ENCODE measurements around the gene CTPS2. TPM values are rescaled to one million over a fixed set of nuclear protein-coding genes. Genes with fewer than 3 reads are reported as not detected.
"Not testable (repeated sequence)": the region's sequence is repeated elsewhere in the genome, so short reads cannot be mapped to it uniquely, and the experiment has no call there.

The CTPS2 gene
- total RNA-seq, 1 donor from 2014 or later, result 116 TPM

DNA sequence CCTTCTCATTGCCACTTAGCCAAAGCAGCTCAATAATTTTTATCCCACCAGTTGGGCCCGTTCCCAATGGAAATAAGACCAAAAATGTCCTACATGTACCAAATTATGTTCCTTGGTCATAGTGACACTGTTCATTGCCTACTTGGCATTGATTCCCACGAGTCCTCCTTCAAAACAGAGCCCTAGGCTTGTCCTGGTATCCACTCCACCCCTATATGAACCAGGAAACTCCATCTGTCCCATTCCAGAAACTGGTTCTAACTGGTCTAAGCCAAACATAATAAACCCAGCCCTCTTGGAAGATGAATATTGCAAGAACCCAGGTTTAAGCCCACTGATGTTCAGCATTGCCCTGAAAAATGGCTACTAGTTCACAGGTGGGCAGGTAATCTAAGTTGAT is 93.4 kb downstream of the CTPS2 start:
- TF ChIP-seq EZH2phosphoT487 (IDR thresholded peaks at IDR 0.05) (no peak), EZH2 (IDR thresholded peaks at IDR 0.05) (no peak)
- TF ChIP-seq, protein P1, sequence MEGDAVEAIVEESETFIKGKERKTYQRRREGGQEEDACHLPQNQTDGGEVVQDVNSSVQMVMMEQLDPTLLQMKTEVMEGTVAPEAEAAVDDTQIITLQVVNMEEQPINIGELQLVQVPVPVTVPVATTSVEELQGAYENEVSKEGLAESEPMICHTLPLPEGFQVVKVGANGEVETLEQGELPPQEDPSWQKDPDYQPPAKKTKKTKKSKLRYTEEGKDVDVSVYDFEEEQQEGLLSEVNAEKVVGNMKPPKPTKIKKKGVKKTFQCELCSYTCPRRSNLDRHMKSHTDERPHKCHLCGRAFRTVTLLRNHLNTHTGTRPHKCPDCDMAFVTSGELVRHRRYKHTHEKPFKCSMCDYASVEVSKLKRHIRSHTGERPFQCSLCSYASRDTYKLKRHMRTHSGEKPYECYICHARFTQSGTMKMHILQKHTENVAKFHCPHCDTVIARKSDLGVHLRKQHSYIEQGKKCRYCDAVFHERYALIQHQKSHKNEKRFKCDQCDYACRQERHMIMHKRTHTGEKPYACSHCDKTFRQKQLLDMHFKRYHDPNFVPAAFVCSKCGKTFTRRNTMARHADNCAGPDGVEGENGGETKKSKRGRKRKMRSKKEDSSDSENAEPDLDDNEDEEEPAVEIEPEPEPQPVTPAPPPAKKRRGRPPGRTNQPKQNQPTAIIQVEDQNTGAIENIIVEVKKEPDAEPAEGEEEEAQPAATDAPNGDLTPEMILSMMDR (IDR thresholded peaks at IDR 0.05), result no peak
- Histone ChIP-seq H2AFZ (replicated peaks) (no peak overlapping the region), H3K4me3 (no peak overlapping the region), H3K4me1 (no peaks in the 10 kb centered on the region), H3F3A (ENCODE audit: low read depth) (no peaks in the 10 kb centered on the region), H3K79me2 (ENCODE audit: low read depth) (no peaks in the 10 kb centered on the region), H4K20me1 (ENCODE audit: low read depth) (no peaks in the 10 kb centered on the region), H3K27ac (no peak overlapping the region), H3K27me3 (no peaks in the 10 kb centered on the region), H3K9me3 (ENCODE audit: low read depth) (no peaks in the 10 kb centered on the region), H3K4me2 (no peak overlapping the region), H3K9ac (no peak overlapping the region), H3K36me3 (peaks cover 10% of the 10 kb centered on the region)
- Mint-ChIP-seq H3K27me3 (ENCODE audit: insufficient read depth, low read depth) (peaks cover 4% of the 10 kb centered on the region), H3K9me3 (no peaks in the 10 kb centered on the region), H3K27ac (no peak overlapping the region), H3K4me1 (no peaks in the 10 kb centered on the region), H3K4me3 (no peak overlapping the region), H3K36me3 (peaks cover 30% of the 10 kb centered on the region)
- DNase-seq (ENCODE audit: low spot score), result no peak

DNA sequence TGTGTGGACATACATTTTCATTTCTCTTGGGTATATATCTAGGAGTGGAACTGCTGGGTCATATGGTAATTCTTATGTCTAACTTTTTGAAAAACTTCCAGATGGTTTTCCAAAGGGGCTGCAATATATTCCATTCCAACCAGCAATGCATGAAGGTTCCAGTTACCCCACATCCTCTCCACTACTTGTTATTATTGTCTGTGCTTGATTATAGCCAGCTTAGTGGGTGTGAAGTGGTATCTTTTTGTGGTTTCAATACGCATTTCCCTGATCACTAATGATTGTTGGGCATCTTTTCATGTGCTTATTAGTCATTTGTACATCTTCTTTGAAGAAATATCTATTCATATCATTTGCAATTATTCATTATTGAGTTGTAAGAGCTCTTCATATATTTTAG is 94.0 kb downstream of the CTPS2 start:
- Mint-ChIP-seq H3K4me3 (no peak overlapping the region), H3K27ac (no peak overlapping the region), H3K27me3 (ENCODE audit: insufficient read depth, low read depth) (peaks cover 4% of the 10 kb centered on the region), H3K4me1 (no peaks in the 10 kb centered on the region), H3K9me3 (no peaks in the 10 kb centered on the region), H3K36me3 (peaks cover 33% of the 10 kb centered on the region)
- Histone ChIP-seq H3K27me3 (no peaks in the 10 kb centered on the region), H3K4me2 (no peak overlapping the region), H3K27ac (no peak overlapping the region), H3K4me1 (no peaks in the 10 kb centered on the region), H2AFZ (replicated peaks) (no peak overlapping the region), H3K9me3 (ENCODE audit: low read depth) (no peaks in the 10 kb centered on the region), H4K20me1 (ENCODE audit: low read depth) (no peaks in the 10 kb centered on the region), H3K9ac (no peak overlapping the region), H3K36me3 (peaks cover 10% of the 10 kb centered on the region), H3K4me3 (no peak overlapping the region), H3F3A (ENCODE audit: low read depth) (no peaks in the 10 kb centered on the region), H3K79me2 (ENCODE audit: low read depth) (no peaks in the 10 kb centered on the region)
- no peak for DNase-seq (ENCODE audit: low spot score)
- TF ChIP-seq, protein P1 (IDR thresholded peaks at IDR 0.05), result no peak
- no peak for TF ChIP-seq EZH2 (IDR thresholded peaks at IDR 0.05)
- TF ChIP-seq EZH2phosphoT487 (IDR thresholded peaks at IDR 0.05), result no peak

DNA sequence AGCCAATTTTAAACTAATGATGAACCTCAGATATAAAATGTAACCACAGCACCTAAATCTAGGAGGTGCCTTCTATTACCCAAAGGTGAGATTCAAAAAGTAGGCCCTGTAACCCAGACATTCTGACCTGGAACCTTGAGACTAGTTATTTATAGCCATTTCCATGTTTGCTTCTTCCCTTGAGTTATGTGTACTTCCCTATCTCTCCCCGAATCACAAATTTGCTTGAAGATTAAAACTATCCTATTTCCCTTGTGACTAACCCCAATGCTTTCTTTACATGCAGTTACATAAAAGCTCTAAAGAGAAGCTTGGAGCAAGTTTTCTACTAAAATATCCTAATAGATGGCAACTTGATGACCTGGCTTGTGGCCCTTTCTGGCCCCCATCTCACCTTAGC is 95.1 kb downstream of the CTPS2 start:
- Histone ChIP-seq H3K4me3 (no peak overlapping the region), H3K27me3 (no peaks in the 10 kb centered on the region), H3K36me3 (peaks cover 10% of the 10 kb centered on the region), H3F3A (ENCODE audit: low read depth) (no peaks in the 10 kb centered on the region), H4K20me1 (ENCODE audit: low read depth) (no peaks in the 10 kb centered on the region), H3K4me2 (no peak overlapping the region), H2AFZ (replicated peaks) (no peak overlapping the region), H3K4me1 (no peaks in the 10 kb centered on the region), H3K27ac (no peak overlapping the region), H3K9ac (no peak overlapping the region), H3K79me2 (ENCODE audit: low read depth) (no peaks in the 10 kb centered on the region), H3K9me3 (ENCODE audit: low read depth) (no peaks in the 10 kb centered on the region)
- Mint-ChIP-seq H3K27me3 (ENCODE audit: insufficient read depth, low read depth) (peaks cover 4% of the 10 kb centered on the region), H3K4me3 (no peak overlapping the region), H3K4me1 (no peaks in the 10 kb centered on the region), H3K9me3 (no peaks in the 10 kb centered on the region), H3K27ac (no peak overlapping the region), H3K36me3 (peaks cover 36% of the 10 kb centered on the region)
- DNase-seq (ENCODE audit: low spot score), result no peak
- no peak for TF ChIP-seq EZH2phosphoT487 (IDR thresholded peaks at IDR 0.05)

DNA sequence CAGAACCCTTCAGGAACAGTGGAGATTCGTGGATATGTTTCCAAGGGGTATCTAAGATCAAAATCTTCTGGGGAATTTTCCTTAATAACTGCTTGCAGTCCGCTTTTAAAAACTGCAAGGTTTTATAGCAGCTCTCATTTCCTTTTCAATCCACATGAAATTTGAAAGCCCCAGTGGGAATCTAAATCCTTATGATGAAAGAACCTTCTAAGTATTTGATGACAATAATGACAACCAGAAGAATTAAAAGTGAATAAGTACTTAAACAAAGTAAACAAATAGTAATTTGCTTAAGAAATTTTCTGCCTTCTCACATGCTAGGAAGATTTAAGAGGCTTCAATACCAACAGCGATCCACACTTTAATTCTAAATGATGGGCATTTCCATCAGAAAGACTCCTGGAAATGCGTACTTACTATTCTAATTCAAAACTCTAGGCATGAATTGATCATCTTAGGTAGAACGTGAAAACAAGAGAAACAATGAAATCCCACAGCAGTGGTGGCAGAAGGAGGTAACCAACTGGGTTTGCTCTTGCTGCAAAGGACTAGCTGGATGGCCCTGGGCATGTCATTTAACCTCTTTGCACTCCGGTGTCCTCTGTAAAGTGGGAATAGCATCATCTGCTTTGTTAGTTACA is 100.1 kb downstream of the CTPS2 start:
- H3K4me1 ChIP-seq, result no peaks in the 10 kb centered on the region
- no peak overlapping the region for H3K4me3 ChIP-seq
- no peaks in the 10 kb centered on the region for H4K20me1 ChIP-seq (ENCODE audit: low read depth)
- peaks cover 24% of the 10 kb centered on the region for H3K36me3 Mint-ChIP-seq
- DNase-seq (ENCODE audit: low spot score), result no peak
- H3K27ac ChIP-seq, result no peak overlapping the region
- no peaks in the 10 kb centered on the region for H3K4me1 Mint-ChIP-seq
- H3K9ac ChIP-seq, result no peak overlapping the region
- H3K79me2 ChIP-seq (ENCODE audit: low read depth), result no peaks in the 10 kb centered on the region
- no peak overlapping the region for H3K4me3 Mint-ChIP-seq
- H2AFZ ChIP-seq (replicated peaks), result no peak overlapping the region
- H3K27ac Mint-ChIP-seq, result no peak overlapping the region
- TF ChIP-seq EZH2 (IDR thresholded peaks at IDR 0.05) (no peak), EZH2phosphoT487 (IDR thresholded peaks at IDR 0.05) (no peak)
- TF ChIP-seq, protein P1 (IDR thresholded peaks at IDR 0.05), result no peak
- H3K9me3 Mint-ChIP-seq, result peaks cover 2% of the 10 kb centered on the region
- no peaks in the 10 kb centered on the region for H3K27me3 ChIP-seq
- H3K36me3 ChIP-seq, result peaks cover 10% of the 10 kb centered on the region
- no peak overlapping the region for H3K4me2 ChIP-seq
- peaks cover 2% of the 10 kb centered on the region for H3K27me3 Mint-ChIP-seq (ENCODE audit: insufficient read depth, low read depth)
- no peaks in the 10 kb centered on the region for H3F3A ChIP-seq (ENCODE audit: low read depth)
- H3K9me3 ChIP-seq (ENCODE audit: low read depth), result no peaks in the 10 kb centered on the region

DNA sequence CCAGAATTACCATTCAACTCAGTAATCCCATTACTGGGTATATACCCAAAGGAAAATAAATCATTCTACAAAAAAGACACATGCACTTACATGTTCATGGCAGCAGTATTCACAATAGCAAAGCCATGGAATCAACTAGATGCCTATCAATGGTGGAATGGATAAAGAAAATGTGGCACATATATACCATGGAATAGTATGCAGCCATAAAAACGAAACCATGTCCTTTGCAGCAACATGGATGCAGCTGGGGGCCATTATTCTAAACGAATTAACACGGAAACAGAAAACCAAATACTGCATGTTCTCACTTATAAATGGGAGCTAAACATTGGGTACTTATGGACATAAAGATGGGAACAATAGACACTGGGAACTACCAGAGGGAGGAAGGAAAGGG is 101.8 kb downstream of the CTPS2 start:
- not testable (repeated sequence) for H3K4me1 ChIP-seq; H3K4me1 Mint-ChIP-seq; H3K9me3 Mint-ChIP-seq; H3K79me2 ChIP-seq (ENCODE audit: low read depth); H3K27me3 ChIP-seq; H2AFZ ChIP-seq (replicated peaks); H4K20me1 ChIP-seq (ENCODE audit: low read depth); H3K27me3 Mint-ChIP-seq (ENCODE audit: insufficient read depth, low read depth); H3K27ac ChIP-seq; H3K27ac Mint-ChIP-seq; H3K4me3 ChIP-seq; H3K9ac ChIP-seq; H3K9me3 ChIP-seq (ENCODE audit: low read depth); DNase-seq (ENCODE audit: low spot score); H3K4me2 ChIP-seq; H3K36me3 ChIP-seq; H3K4me3 Mint-ChIP-seq; H3F3A ChIP-seq (ENCODE audit: low read depth)
- H3K36me3 Mint-ChIP-seq, result peaks cover 24% of the 10 kb centered on the region

All from neural progenitor cell (in vitro differentiated cells).